Mesenchymal stem cell (in vitro differentiated cells and primary cell): ENCODE results near the gene CPE.
A peak's percentile ranks its signal among the peaks of the same experiment; 100 is the strongest.

Source experiments
- DNase-seq: peaks from one replicate; pipeline ENCODE4 v3.0.0-alpha.2; 2013
- H2AFZ ChIP-seq: one replicate; pipeline ENCODE4 v1.6.1; 2013; ENCODE audit warnings: low read depth, mild to moderate bottlenecking, control low read depth, inconsistent platforms, low read length, moderate library complexity
- H2AK5ac ChIP-seq: 2 replicates; pipeline ENCODE4 v1.6.1; 2013; ENCODE audit warnings: low read length, moderate library complexity, mild to moderate bottlenecking, inconsistent platforms; ENCODE audit not compliant: severe bottlenecking
- H2BK120ac ChIP-seq: one replicate; pipeline ENCODE4 v1.6.1; 2013; ENCODE audit warnings: low read depth, mild to moderate bottlenecking, inconsistent platforms, low read length, moderate library complexity
- H2BK12ac ChIP-seq, 2 experiments: one replicate each; pipeline ENCODE4 v1.6.1; 2013; ENCODE audit warnings: inconsistent platforms in 2 of 2, low read length in 2 of 2, mild to moderate bottlenecking in 2 of 2, moderate library complexity in 2 of 2, control low read depth in 1 of 2
- H2BK15ac ChIP-seq: one replicate; pipeline ENCODE4 v1.6.1; 2013; ENCODE audit warnings: mild to moderate bottlenecking, low read depth, inconsistent platforms; ENCODE audit not compliant: poor library complexity, severe bottlenecking
- H2BK5ac ChIP-seq: 2 replicates; pipeline ENCODE4 v1.6.1; 2013; ENCODE audit warnings: low read depth, mild to moderate bottlenecking, low read length, control low read depth, inconsistent platforms; ENCODE audit not compliant: poor library complexity, severe bottlenecking
- H3K14ac ChIP-seq, 2 experiments: one replicate each; pipeline ENCODE4 v1.6.1; 2013; ENCODE audit warnings: inconsistent platforms in 2 of 2, low read length in 2 of 2, control low read depth in 1 of 2, mild to moderate bottlenecking in 1 of 2, moderate library complexity in 1 of 2
- H3K18ac ChIP-seq, 2 experiments: one replicate each; pipeline ENCODE4 v1.6.1; 2013; ENCODE audit warnings: inconsistent platforms in 2 of 2, low read length in 2 of 2, control low read depth in 1 of 2, low read depth in 1 of 2, mild to moderate bottlenecking in 1 of 2
- H3K23ac ChIP-seq, 2 experiments: one replicate each; pipeline ENCODE4 v1.6.1; 2013; ENCODE audit warnings: inconsistent platforms in 2 of 2, low read length in 2 of 2, mild to moderate bottlenecking in 2 of 2, moderate library complexity in 2 of 2, control low read depth in 1 of 2
- H3K27ac ChIP-seq: 2 replicates; pipeline ENCODE4 v1.5.1; 2013; ENCODE audit warnings: mild to moderate bottlenecking, moderate library complexity, low read length, control low read depth, inconsistent platforms; ENCODE audit not compliant: poor library complexity, severe bottlenecking
- H3K27me3 ChIP-seq, 2 experiments: 2 replicates each; pipeline versions ENCODE4 v1.6.1 to v1.7.0; 2013; ENCODE audit warnings: low read length in 2 of 2, mild to moderate bottlenecking in 2 of 2, moderate library complexity in 2 of 2, control low read depth in 1 of 2, inconsistent platforms in 1 of 2; ENCODE audit not compliant: control insufficient read depth in 1 of 2, insufficient read depth in 1 of 2
- H3K36me3 ChIP-seq, 2 experiments: 2 replicates each; pipeline versions ENCODE4 v1.6.1 to v1.7.0; 2013; ENCODE audit warnings: low read length in 2 of 2, control low read depth in 1 of 2, inconsistent platforms in 1 of 2, low read depth in 1 of 2, mild to moderate bottlenecking in 1 of 2; ENCODE audit not compliant: insufficient read depth in 2 of 2, control insufficient read depth in 1 of 2
- H3K4ac ChIP-seq, 2 experiments: one replicate each; pipeline ENCODE4 v1.6.1; 2013; ENCODE audit warnings: inconsistent platforms in 2 of 2, low read length in 2 of 2, mild to moderate bottlenecking in 2 of 2, moderate library complexity in 2 of 2, control low read depth in 1 of 2, low read depth in 1 of 2
- H3K4me1 ChIP-seq: 2 replicates; pipeline ENCODE4 v1.6.1; 2013; ENCODE audit warnings: low read depth, low read length, control low read depth; ENCODE audit not compliant: control insufficient read depth, insufficient read depth
- H3K4me2 ChIP-seq: 2 replicates; pipeline ENCODE4 v1.6.1; 2013; ENCODE audit warnings: low read length, mild to moderate bottlenecking, inconsistent platforms; ENCODE audit not compliant: poor library complexity, severe bottlenecking
- H3K4me3 ChIP-seq, 2 experiments: 2 replicates each; pipeline versions ENCODE4 v1.5.1 to v1.7.0; 2013; ENCODE audit warnings: low read length in 2 of 2, mild to moderate bottlenecking in 2 of 2, control low read depth in 1 of 2, low read depth in 1 of 2; ENCODE audit not compliant: insufficient read depth in 1 of 2
- H3K79me1 ChIP-seq: replicated peaks from 2 replicates; pipeline ENCODE4 v1.6.1; 2013; ENCODE audit warnings: mild to moderate bottlenecking, control low read depth, low read length, inconsistent platforms; ENCODE audit not compliant: poor library complexity, severe bottlenecking
- H3K9ac ChIP-seq: 2 replicates; pipeline ENCODE4 v1.7.0; 2013; ENCODE audit warnings: mild to moderate bottlenecking, low read length, moderate library complexity
- H3K9me3 ChIP-seq: 2 replicates; pipeline ENCODE4 v1.7.0; 2013; ENCODE audit warnings: mild to moderate bottlenecking, low read length; ENCODE audit not compliant: control insufficient read depth
- H4K8ac ChIP-seq: one replicate; pipeline ENCODE4 v1.6.1; 2013; ENCODE audit warnings: inconsistent platforms, mild to moderate bottlenecking, low read length, moderate library complexity
- H4K91ac ChIP-seq: one replicate; pipeline ENCODE4 v1.6.1; 2013; ENCODE audit warnings: mild to moderate bottlenecking, low read length, inconsistent platforms
- WGBS: methylation state at CpG from one replicate; pipeline ENCODE4 v1.1.7; 2013; ENCODE audit warnings: mixed read lengths; 5-methylcytosine and 5-hydroxymethylcytosine counted together

The CPE gene

GRCh38 chr4:165439981-165440380 is 61.2 kb downstream of the CPE start:
- H3K18ac ChIP-seq = no peak overlapping the region
- no peak overlapping the region for H2BK120ac ChIP-seq
- no peak overlapping the region for H2AFZ ChIP-seq
- H3K4me3 ChIP-seq = no peak overlapping the region
- no peaks in the 10 kb centered on the region for H3K27me3 ChIP-seq
- H4K91ac ChIP-seq = no peak overlapping the region
- no peak overlapping the region for H3K4ac ChIP-seq
- no peak overlapping the region for H2AK5ac ChIP-seq
- H3K4me2 ChIP-seq = no peak overlapping the region
- H3K4me1 ChIP-seq = peaks cover 3% of the 10 kb centered on the region
- H3K36me3 ChIP-seq = no peaks in the 10 kb centered on the region
- no peak overlapping the region for H2BK15ac ChIP-seq
- no peak overlapping the region for H3K14ac ChIP-seq
- no peak overlapping the region for H4K8ac ChIP-seq
- no peak overlapping the region for H2BK5ac ChIP-seq
- H3K9ac ChIP-seq = no peak overlapping the region
- H2BK12ac ChIP-seq = no peak overlapping the region
- peaks cover 9% of the 10 kb centered on the region for H3K79me1 ChIP-seq
- peak overlapping the region; percentile 75 for H3K27ac ChIP-seq
- H3K23ac ChIP-seq = no peak overlapping the region
- WGBS = no CpG with 5 or more reads among the region's 1 CpG
- H3K9me3 ChIP-seq = no peaks in the 10 kb centered on the region
- DNase-seq = peak; percentile 27

GRCh38 chr4:165440415-165441158 is 61.8 kb downstream of the CPE start:
- Histone ChIP-seq H3K4me1 (peaks cover 3% of the 10 kb centered on the region), H3K36me3 (no peaks in the 10 kb centered on the region), H3K9ac (no peak overlapping the region), H2BK15ac (no peak overlapping the region), H3K23ac (no peak overlapping the region), H3K79me1 (peaks cover 9% of the 10 kb centered on the region), H4K8ac (no peak overlapping the region), H2BK120ac (no peak overlapping the region), H2AFZ (no peak overlapping the region), H3K27ac (peak overlapping the region; percentile 75), H3K18ac (peak overlapping the region in 1 of 2 experiments; percentile 3), H3K9me3 (no peaks in the 10 kb centered on the region), H3K4ac (no peak overlapping the region), H2BK12ac (no peak overlapping the region), H4K91ac (no peak overlapping the region), H3K4me2 (peak overlapping the region; percentile 73), H3K4me3 (peak overlapping the region in 1 of 2 experiments; percentile 16), H3K14ac (no peak overlapping the region), H2AK5ac (no peak overlapping the region), H3K27me3 (no peaks in the 10 kb centered on the region), H2BK5ac (no peak overlapping the region)
- peak; percentile 85 for DNase-seq
- WGBS = 56% methylated on average over 6 of the region's 7 CpGs

- 86% methylated on average over 1 of the region's 1 CpG for WGBS
- H3K36me3 ChIP-seq = no peaks in the 10 kb centered on the region
Measured at GRCh38 chr4:165443276-165443675, 64.5 kb downstream of the CPE start.

GRCh38 chr4:165448700-165449099 is 69.9 kb downstream of the CPE start:
- H3K4me1 ChIP-seq = no peaks in the 10 kb centered on the region
- no peak overlapping the region for H2BK12ac ChIP-seq
- no peak overlapping the region for H2AK5ac ChIP-seq
- H3K79me1 ChIP-seq = peaks cover 5% of the 10 kb centered on the region
- H2BK15ac ChIP-seq = no peak overlapping the region
- no peak overlapping the region for H4K8ac ChIP-seq
- H2BK5ac ChIP-seq = no peak overlapping the region
- H2BK120ac ChIP-seq = no peak overlapping the region
- H3K9ac ChIP-seq = no peak overlapping the region
- 99% methylated on average over 4 of the region's 4 CpGs for WGBS
- no peak overlapping the region for H4K91ac ChIP-seq
- H3K36me3 ChIP-seq = no peaks in the 10 kb centered on the region
- no peaks in the 10 kb centered on the region for H3K27me3 ChIP-seq
- no peak overlapping the region for H2AFZ ChIP-seq
- no peak for DNase-seq
- no peaks in the 10 kb centered on the region for H3K9me3 ChIP-seq
- H3K27ac ChIP-seq = no peak overlapping the region
- no peak overlapping the region for H3K4me3 ChIP-seq
- no peak overlapping the region for H3K14ac ChIP-seq
- no peak overlapping the region for H3K23ac ChIP-seq
- H3K4ac ChIP-seq = no peak overlapping the region
- H3K18ac ChIP-seq = no peak overlapping the region
- H3K4me2 ChIP-seq = no peak overlapping the region

More at GRCh38 chr4:165443276-165443675, 64.5 kb downstream of the CPE start:
- H2BK15ac ChIP-seq = no peak overlapping the region
- no peak overlapping the region for H3K4me2 ChIP-seq
- H3K9me3 ChIP-seq = no peaks in the 10 kb centered on the region
- no peak overlapping the region for H3K14ac ChIP-seq
- no peak overlapping the region for H2AK5ac ChIP-seq
- no peak overlapping the region for H2AFZ ChIP-seq
- H3K23ac ChIP-seq = no peak overlapping the region
- H2BK5ac ChIP-seq = no peak overlapping the region
- H3K27ac ChIP-seq = no peak overlapping the region
- H2BK120ac ChIP-seq = no peak overlapping the region
- no peak overlapping the region for H3K18ac ChIP-seq
- no peak for DNase-seq
- no peak overlapping the region for H4K8ac ChIP-seq
- H3K9ac ChIP-seq = no peak overlapping the region
- no peaks in the 10 kb centered on the region for H3K79me1 ChIP-seq
- H3K4me3 ChIP-seq = no peak overlapping the region
- no peak overlapping the region for H2BK12ac ChIP-seq
- H3K27me3 ChIP-seq = no peaks in the 10 kb centered on the region
- no peak overlapping the region for H3K4ac ChIP-seq
- H4K91ac ChIP-seq = no peak overlapping the region
- peaks cover 3% of the 10 kb centered on the region for H3K4me1 ChIP-seq
